CD4-positive, alpha-beta T cell treated with Interleukin-10 for 1 hour (primary cell): ENCODE results near the gene ZFAND2A.
"Not testable (repeated sequence)": the region's sequence is repeated elsewhere in the genome, so short reads cannot be mapped to it uniquely, and the experiment has no call there.

ENCODE experiments used
- DNase-seq: peaks from one replicate; pipeline ENCODE4 v3.0.0-alpha.2; 2020

ZFAND2A gene

GRCh38 chr7:1121886-1122831 is 37.8 kb downstream of the ZFAND2A start:
- no peak for DNase-seq

- no peak for DNase-seq
These were observed 38.5 kb downstream of the ZFAND2A start for GRCh38 chr7:1121476-1121875.

DNA sequence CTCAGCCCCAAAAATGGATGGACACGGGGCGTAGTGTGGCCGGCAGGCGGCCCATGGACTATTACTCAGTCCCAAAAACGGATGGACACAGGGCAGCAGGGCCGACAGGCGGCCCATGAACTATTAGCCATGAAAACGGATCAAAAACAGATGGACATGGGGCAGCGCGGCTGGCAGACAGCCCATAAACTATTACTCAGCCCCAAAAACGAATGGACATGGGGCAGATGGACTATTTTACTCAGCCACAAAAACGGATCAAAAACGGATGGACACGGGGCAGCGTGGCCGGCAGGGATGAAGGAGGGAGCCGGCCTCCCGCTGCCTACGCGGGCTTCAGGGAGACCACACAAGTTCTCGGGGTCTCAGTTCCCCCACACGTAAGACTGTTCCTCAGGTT is 39.2 kb downstream of the ZFAND2A start:
- no peak for DNase-seq

- DNase-seq = no peak
These were observed 40.8 kb downstream of the ZFAND2A start for GRCh38 chr7:1119201-1119600.

GRCh38 chr7:1117321-1117928 is 42.6 kb downstream of the ZFAND2A start:
- no peak for DNase-seq

DNA sequence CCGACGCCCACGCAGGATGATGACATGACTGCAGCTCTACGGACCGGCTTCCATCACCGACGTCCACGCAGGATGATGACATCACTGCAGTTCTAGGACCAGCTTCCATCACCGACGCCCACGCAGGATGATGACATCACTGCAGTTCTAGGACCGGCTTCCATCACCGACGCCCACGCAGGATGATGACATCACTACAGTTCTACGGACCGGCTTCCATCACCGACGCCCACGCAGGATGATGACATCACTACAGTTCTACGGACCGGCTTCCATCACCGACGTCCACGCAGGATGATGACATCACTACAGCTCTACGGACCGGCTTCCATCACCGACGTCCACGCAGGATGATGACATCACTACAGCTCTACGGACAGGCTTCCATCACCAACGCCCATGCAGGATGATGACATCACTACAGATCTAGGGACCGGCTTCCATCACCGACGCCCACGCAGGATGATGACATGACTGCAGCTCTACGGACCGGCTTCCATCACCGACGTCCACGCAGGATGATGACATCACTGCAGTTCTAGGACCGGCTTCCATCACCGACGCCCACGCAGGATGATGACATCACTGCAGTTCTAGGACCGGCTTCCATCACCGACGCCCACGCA is 43.5 kb downstream of the ZFAND2A start:
- not testable (repeated sequence) for DNase-seq

- DNase-seq = not testable (repeated sequence)
These were observed 44.6 kb downstream of the ZFAND2A start for GRCh38 chr7:1115171-1116045.

- DNase-seq = no peak
These were observed 45.5 kb downstream of the ZFAND2A start for GRCh38 chr7:1114505-1114904.

- no peak for DNase-seq
These were observed 45.9 kb downstream of the ZFAND2A start for GRCh38 chr7:1114088-1114487.

- DNase-seq = no peak
These were observed 46.5 kb downstream of the ZFAND2A start for GRCh38 chr7:1113548-1113885.

DNA sequence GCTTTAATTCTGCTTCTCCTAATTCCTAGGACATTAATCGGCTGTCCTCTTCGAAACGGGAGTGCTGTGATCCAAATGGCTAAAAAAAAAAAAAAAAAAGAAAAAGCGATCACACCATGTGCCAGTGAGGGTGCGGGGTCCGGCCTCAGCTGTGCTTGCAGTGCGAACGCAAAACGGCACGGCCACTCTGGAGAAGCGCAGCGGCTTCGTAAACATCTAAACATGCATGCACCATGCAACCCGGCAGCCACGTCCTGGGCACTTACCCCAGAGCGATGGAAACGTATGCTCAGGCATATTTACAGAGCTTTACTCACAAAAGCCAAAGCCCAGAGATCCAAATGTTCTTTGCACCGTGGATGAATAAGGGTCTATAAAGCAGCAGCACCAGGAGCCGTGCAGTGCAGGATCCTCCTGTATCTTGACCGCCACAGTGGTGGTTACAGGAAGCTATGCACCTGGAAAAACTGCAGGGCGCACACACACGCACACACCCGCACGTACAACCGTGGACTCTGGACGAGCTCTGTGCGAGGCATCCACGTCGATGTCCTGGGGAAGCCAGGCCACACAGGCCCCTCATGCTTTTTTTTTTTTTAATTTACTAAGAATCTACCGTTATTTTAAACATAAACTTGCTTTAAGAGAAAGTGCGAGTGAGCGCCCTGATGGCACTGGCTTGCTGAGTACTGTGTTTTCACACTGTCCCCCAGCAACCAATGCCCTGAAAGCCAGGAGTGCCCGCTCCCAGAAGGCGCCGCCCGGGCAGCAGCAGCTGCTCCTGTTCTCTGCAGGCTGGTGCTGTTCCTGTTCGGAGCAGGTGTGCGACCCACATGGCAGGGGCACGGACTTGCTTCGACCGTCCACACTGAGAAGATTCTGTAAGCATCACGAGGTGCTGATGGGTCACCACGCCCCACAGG is 47.1 kb downstream of the ZFAND2A start:
- no peak for DNase-seq

DNA sequence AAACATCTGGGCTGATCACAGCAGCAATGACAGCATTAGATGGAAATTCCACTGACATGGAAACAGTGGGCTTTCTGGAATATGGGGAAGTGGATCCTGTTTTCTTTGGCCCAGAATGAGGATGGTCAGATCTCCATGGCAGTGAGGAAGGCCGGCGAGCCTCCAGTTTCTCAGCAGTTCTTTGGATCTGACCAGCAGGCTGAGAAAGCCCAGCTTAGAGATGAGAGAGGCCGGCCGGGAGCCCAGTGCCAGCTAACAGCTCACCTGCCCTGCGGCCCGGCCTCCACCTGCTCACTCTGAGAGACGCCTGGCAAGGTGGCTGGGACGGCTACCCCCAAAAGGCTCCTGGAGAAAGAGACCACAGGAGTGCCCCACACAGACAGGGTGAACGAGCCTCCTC is 47.9 kb downstream of the ZFAND2A start:
- DNase-seq = no peak

GRCh38 chr7:1111156-1111555 is 48.8 kb downstream of the ZFAND2A start:
- DNase-seq = no peak

DNA sequence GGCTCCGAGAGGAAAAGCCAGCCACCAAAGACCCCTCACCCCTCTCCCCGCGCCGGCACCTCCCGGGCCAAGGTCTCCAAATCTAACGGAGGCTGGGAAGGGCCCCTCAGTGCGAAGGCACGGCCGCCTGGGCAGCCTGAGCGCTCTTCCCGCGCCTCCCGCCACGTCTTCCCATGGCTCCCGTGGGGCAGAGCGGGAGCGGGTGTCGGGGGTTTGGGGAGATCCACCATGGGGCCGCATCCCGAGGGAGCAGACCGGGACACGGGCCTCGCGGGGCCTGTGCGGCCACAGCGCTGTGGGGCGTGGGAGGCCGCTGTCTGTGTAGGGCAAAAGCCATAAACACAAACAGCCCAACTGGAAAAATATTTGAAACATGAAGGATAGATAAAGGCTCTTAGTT is 49.6 kb downstream of the ZFAND2A start:
- no peak for DNase-seq

DNA sequence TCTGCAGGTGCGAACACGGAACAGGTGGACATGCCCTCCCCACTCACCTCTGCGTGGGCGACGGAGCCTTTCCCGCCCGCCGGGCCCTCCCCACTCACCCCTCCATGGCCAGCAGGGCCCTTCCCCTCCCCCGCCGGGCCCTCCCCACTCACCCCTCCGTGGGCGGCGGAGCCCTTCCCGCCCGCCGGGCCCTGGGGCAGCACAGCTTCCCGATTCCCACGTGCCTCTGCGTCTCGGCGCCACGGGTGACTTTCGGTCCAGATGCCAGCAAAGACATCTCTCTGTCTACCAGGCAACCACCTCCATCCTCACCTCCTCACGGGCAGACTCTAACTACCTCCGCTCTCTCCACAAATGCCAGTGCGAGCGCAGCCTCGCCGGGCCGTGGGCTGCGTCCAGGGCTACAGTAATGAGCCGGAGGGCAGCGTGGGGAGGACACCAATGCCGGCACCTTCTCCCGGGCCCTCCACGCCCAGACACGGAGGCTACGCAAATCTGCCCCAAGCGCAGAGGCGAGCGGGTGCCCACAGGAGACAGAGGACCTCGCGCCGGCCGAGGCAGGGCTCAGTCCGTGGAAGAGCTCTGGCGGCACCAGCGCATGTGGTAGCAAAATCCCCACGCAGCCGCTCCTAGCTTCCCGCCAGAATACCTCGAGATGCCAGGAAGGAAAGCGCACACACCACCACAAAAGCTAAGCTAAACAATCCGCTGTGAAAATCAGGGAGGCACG is 50.2 kb downstream of the ZFAND2A start:
- no peak for DNase-seq

DNA sequence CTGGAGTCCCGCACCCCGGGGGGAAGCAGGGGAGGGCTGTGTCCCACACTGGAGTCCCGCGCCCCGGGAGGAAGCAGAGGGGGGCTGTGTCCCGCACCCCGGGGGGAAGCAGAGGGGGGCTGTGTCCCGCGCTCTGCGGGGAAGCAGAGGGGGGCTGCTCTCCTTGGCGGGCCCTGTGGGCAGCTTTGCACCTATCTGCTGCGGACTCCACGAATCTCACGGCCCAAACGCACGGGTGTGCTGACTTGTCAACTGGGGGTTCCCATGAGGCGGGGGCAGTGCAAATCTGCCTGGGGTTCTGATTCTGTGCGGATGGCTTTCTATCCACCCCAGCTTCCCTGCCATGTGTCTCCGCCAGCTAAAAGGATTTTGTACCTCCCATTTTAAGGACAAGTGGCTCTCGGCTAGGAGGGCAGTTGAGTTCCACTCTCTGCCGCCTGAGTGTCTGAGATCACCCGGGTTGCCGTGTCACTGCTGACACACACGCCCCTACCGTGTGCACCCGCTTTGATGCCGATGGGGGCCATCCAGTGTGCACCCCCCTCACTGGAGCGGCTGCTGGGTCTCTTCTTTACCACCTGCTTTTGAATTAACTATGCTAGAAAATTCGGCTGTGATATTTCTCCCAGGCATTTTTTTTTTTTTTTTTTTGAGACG is 51.6 kb downstream of the ZFAND2A start:
- no peak for DNase-seq

GRCh38 chr7:1106793-1107421 is 53.1 kb downstream of the ZFAND2A start:
- no peak for DNase-seq

DNA sequence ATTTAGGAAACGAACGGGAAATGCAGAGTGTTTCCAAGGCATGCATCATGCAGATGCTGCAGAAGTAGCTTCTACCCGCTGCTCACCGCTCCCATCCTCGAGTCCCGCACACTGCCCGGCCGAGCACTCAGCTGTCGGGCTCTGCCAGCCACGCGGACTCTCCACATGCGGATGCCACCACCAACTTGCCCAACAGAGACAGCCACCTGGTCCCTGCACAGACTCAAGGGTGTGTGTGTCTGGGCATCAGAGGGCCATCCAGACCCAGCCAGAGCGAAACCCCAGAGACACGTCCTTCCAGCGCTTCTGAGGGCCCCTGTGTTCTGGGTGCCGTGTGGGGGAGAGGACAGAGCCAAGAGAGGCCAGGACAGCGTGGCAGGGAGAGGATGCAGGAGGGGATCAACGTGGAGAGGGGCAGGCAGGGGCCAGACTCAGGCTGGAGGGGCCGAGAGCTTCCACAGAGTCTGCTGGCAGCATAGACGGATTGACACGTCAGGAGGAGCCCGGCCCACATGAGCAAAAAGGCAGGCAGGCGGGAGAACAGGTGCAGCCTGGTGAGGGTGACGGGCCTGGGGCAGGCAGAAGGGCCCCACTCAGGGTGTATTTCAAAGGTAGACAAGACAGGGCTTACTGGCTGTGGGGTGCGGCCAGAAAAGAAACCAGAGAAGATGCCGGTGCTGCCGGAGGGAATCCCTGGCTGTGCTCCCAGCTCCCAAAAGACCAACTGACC is 53.8 kb downstream of the ZFAND2A start:
- no peak for DNase-seq

GRCh38 chr7:1105189-1105588 is 54.8 kb downstream of the ZFAND2A start:
- DNase-seq = no peak
